Suprapubic skin (tissue), 4 donors: ENCODE data around the gene CHAF1A.

Experiments used
- POLR2A ChIP-seq, 2 donors: fragments of 450-650 bp; IDR thresholded peaks; one replicate each; pipeline ENCODE4 v1.6.1; 2017; ENCODE audit warnings: antibody characterized with exemption in 2 of 2, mild to moderate bottlenecking in 2 of 2, moderate library complexity in 2 of 2
- POLR2AphosphoS5 ChIP-seq, 3 donors: sonication (generic); formaldehyde crosslinking; IDR thresholded peaks; one replicate each; pipeline ENCODE4 v1.6.1; 2017; ENCODE audit warnings: antibody characterized with exemption in 3 of 3
- TF ChIP-seq, protein P1 (sequence below), 2 donors: fragments of 200-600 bp in 1 of 2; fragments of 450-650 bp in 1 of 2; sonication (generic) in 1 of 2; IDR thresholded peaks; one replicate each; pipeline ENCODE4 v1.5.1; 2016 to 2019; ENCODE audit warnings: antibody characterized with exemption in 2 of 2, mild to moderate bottlenecking in 1 of 2, moderate library complexity in 1 of 2

DNA sequence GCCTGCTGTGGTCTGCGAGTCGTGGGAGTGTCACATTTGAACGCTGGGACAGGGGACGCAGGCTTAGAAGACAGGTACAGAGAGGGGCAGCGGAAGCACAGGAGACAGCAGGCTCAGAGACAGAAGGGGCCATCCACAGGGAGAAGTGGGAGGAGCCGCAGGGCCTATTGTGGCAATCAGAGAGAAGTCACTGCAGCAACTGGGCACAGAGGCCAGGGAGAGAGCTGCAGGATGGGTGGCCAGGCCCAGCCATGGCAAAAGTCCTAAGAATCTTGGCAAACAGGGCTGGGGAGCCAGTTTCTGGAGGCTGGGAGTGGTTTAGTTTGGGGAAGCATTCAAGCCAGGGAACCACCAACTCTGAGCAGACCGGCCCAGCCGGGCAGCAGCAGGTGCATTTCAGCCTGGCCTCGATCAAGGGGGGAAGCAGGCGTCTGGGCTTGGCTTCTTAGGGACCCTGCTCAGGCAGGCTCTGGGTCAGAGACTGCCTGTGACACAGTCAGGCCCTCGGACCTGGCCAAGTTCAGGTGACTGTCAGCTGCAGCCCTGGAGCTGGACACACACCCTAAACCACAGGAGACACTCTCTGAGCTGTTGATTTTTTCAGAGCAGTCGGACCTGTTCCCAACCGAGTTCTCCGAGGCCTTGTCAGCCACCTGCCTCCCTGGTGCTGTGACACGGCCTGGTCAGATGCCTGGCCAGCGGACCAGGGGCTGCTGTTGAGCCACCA, 13.9 kb upstream of the CHAF1A start:
- TF ChIP-seq, protein P1, sequence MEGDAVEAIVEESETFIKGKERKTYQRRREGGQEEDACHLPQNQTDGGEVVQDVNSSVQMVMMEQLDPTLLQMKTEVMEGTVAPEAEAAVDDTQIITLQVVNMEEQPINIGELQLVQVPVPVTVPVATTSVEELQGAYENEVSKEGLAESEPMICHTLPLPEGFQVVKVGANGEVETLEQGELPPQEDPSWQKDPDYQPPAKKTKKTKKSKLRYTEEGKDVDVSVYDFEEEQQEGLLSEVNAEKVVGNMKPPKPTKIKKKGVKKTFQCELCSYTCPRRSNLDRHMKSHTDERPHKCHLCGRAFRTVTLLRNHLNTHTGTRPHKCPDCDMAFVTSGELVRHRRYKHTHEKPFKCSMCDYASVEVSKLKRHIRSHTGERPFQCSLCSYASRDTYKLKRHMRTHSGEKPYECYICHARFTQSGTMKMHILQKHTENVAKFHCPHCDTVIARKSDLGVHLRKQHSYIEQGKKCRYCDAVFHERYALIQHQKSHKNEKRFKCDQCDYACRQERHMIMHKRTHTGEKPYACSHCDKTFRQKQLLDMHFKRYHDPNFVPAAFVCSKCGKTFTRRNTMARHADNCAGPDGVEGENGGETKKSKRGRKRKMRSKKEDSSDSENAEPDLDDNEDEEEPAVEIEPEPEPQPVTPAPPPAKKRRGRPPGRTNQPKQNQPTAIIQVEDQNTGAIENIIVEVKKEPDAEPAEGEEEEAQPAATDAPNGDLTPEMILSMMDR (IDR thresholded peaks at IDR 0.05) = no peak
- TF ChIP-seq POLR2AphosphoS5 (IDR thresholded peaks at IDR 0.05) = no peak
- TF ChIP-seq POLR2A (IDR thresholded peaks at IDR 0.05) = no peak
